Brain pericyte (primary cell): ENCODE results near the gene PPT1.
"Not testable (repeated sequence)": the region's sequence is repeated elsewhere in the genome, so short reads cannot be mapped to it uniquely, and the experiment has no call there.

ENCODE experiments used
- DNase-seq: peaks from one replicate; pipeline ENCODE4 v3.0.0-alpha.2; 2012; ENCODE audit warnings: low read depth, low spot score

Gene PPT1

GRCh38 chr1:40092706-40093639 lies 4.1 kb downstream of the PPT1 start:
- no peak for DNase-seq

- no peak for DNase-seq
Observed at GRCh38 chr1:40092241-40092640, 4.8 kb downstream of the PPT1 start.

GRCh38 chr1:40090652-40091355 lies 6.2 kb downstream of the PPT1 start:
- DNase-seq: no peak

- DNase-seq: not testable (repeated sequence)
Observed at GRCh38 chr1:40084750-40085149, 12.3 kb downstream of the PPT1 start.

- no peak for DNase-seq
Observed at GRCh38 chr1:40081871-40082270, 15.2 kb downstream of the PPT1 start.

DNA sequence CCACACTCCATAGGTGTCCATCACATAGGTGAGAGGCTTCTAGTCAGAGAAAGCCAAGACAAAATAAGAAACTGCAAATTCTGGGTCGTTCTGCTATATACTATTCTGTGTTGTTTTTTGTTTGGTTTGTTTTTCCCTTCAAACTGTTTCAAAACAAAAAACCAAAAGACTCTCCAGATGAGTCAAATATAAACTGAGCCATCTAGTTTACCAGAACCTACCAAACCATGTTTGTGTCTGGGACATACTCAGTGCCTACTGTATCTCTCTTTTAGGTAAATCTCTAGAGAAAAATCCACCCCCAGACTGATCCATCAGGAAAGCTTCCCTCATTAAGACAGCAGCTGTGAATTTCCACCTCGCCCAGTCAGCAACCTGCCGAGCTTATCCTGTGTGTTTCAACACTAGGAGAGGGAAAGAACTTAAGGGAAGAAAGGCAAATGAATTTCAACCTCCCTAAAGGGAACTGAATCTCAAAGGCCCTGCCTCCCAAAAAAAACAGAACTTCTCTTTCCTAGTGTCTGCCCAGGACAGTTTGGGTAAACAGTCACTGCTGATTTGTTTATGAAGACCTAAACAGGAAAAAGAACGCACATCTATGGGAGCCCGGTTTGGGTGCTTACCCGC lies 17.2 kb downstream of the PPT1 start:
- DNase-seq: no peak

GRCh38 chr1:40078512-40079333 lies 18.3 kb downstream of the PPT1 start:
- DNase-seq: no peak

GRCh38 chr1:40076895-40077312 lies 20.1 kb downstream of the PPT1 start:
- no peak for DNase-seq

DNA sequence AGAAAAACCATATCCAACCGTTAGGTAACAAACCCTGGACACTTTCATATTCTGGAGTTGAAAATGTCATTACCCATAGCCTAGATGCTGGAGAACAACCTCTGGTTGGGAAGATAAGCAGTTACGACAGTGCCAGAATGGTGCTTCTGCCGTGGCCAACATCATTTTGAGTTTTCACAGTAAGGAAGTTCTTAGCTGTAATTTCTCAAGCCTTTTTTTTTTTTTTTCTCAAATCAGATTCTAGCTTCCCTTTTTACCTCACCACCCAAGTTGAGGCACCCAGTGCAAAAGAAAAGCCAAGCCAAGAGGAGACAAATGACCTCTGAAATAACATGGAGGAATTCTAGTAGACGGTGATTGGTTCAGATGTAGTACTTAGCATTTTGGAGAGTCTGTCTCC lies 21.8 kb downstream of the PPT1 start:
- no peak for DNase-seq

DNA sequence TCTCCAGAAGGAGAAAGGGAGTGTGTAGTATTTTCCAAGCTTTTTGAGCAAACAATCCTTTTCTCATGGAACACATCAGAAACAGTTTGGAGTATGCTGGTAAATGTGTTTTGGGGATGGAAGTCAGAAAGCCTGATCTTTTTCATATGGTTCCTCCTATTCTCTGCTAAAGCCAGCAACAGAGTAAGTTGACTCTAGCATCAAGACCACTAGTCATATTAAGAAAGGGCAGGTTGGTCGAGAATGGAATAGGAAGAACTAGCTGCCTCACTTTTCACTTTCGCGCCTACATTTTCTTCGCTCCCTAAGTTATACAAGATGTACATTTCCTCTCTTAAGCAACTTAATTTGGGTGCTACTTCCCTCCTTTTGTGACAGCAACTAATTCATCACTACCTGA lies 24.0 kb downstream of the PPT1 start:
- DNase-seq: no peak

DNA sequence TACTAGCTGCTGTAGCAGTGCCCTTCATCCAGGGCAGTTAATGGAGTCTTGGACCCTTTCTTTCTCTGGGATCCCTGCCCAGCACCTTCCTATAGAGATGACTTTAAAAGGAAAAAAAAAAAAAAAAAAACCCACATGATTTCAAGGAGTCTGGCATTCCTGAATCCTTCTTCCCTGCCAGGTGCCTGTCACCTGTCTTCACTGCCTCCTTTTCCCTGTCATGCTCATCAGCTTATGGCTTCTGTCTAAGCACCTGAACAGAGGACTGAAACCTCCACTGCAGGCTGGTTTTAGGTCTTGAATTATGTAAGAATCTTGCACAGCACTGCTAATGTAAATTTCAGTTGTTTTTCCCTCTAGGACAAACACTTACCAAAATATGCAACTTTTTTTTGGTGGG lies 24.9 kb downstream of the PPT1 start:
- DNase-seq: no peak

GRCh38 chr1:40067851-40068250 lies 29.2 kb downstream of the PPT1 start:
- no peak for DNase-seq

DNA sequence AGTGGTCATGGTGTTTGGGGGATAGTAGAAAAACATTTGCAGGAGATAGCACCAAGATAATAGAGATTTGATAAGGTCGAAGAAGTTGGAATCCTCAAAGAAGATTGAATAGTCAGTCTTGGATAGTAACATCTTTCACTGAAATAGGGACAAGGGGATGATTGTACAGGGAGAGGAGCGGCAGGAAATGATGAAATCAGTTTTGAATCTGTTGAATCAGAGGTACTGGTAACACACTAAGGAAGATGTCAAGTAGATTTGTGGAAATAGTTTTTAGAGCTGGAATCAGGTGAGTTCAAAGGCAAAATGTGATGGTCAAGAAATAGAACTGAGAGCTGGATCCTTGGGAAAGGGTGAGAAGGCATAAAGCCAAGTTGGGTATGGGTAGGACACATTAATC lies 30.0 kb downstream of the PPT1 start:
- DNase-seq: no peak

GRCh38 chr1:40064797-40065499 lies 32.1 kb downstream of the PPT1 start:
- no peak for DNase-seq

- DNase-seq: no peak
Observed at GRCh38 chr1:40059960-40060750, 36.9 kb downstream of the PPT1 start.

GRCh38 chr1:40059338-40059959 lies 37.6 kb downstream of the PPT1 start:
- no peak for DNase-seq

- no peak for DNase-seq
Observed at GRCh38 chr1:40058453-40059337, 38.4 kb downstream of the PPT1 start.

GRCh38 chr1:40058097-40058452 lies 39.0 kb downstream of the PPT1 start:
- DNase-seq: no peak
